ENCODE results near the gene NADK. TPM values are rescaled to one million over a fixed set of nuclear protein-coding genes. Genes with fewer than 3 reads are reported as not detected.

Gene NADK
- total and polyA plus RNA-seq, 4 donors = 53.2 to 144 (median 88.7) TPM

- Histone ChIP-seq H3K9ac (ENCODE audit: insufficient read depth in 1 of 2, low read length in 2 of 2) (no peak overlapping the region), H3K27ac (ENCODE audit: low read depth in 1 of 2, low read length in 1 of 2) (peak overlapping the region; percentile 92 to 93), H3K27me3 (ENCODE audit: control insufficient read depth in 3 of 3, insufficient read depth in 3 of 3, low read length in 2 of 3) (no peaks in the 10 kb centered on the region), H3K4me3 (peak overlapping the region; percentile 97), H3K9me3 (ENCODE audit: control insufficient read depth in 4 of 4, insufficient read depth in 3 of 4, low read length in 3 of 4) (no peaks in the 10 kb centered on the region), H3K36me3 (ENCODE audit: control insufficient read depth in 4 of 4, insufficient read depth in 4 of 4, low read length in 4 of 4) (no peaks in the 10 kb centered on the region), H3K4me1 (ENCODE audit: control insufficient read depth in 5 of 5, insufficient read depth in 5 of 5, low read length in 5 of 5) (peaks cover 12 to 51% (median 26%) of the 10 kb centered on the region in 5 donors)
- TF ChIP-seq, protein P1, sequence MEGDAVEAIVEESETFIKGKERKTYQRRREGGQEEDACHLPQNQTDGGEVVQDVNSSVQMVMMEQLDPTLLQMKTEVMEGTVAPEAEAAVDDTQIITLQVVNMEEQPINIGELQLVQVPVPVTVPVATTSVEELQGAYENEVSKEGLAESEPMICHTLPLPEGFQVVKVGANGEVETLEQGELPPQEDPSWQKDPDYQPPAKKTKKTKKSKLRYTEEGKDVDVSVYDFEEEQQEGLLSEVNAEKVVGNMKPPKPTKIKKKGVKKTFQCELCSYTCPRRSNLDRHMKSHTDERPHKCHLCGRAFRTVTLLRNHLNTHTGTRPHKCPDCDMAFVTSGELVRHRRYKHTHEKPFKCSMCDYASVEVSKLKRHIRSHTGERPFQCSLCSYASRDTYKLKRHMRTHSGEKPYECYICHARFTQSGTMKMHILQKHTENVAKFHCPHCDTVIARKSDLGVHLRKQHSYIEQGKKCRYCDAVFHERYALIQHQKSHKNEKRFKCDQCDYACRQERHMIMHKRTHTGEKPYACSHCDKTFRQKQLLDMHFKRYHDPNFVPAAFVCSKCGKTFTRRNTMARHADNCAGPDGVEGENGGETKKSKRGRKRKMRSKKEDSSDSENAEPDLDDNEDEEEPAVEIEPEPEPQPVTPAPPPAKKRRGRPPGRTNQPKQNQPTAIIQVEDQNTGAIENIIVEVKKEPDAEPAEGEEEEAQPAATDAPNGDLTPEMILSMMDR (IDR thresholded peaks at IDR 0.05; ENCODE audit: control extremely low read depth, extremely low read depth) = no peak
- ATAC-seq (ENCODE audit: insufficient read depth, low FRiP score) = peak; percentile 61
- WGBS, 2 donors = 1 to 3% methylated on average over 61 to 68 of the region's 68 CpGs
- peak; percentile 36 to 63 (median 46) for DNase-seq
These were observed 521 bp upstream of the NADK start for GRCh38 chr1:1778663-1779319.

- H3K9me3 ChIP-seq (ENCODE audit: control insufficient read depth in 4 of 4, insufficient read depth in 3 of 4, low read length in 3 of 4) = no peaks in the 10 kb centered on the region
- no peak for ATAC-seq (ENCODE audit: insufficient read depth, low FRiP score)
- H3K4me1 ChIP-seq (ENCODE audit: control insufficient read depth in 5 of 5, insufficient read depth in 5 of 5, low read length in 5 of 5) = peaks cover 12 to 42% (median 17%) of the 10 kb centered on the region in 5 donors
- H3K9ac ChIP-seq (ENCODE audit: insufficient read depth in 1 of 2, low read length in 2 of 2) = peak overlapping the region in 1 of 2 donors; percentile 42
- peak overlapping the region; percentile 93 to 95 for H3K27ac ChIP-seq (ENCODE audit: low read depth in 1 of 2, low read length in 1 of 2)
- TF ChIP-seq, protein P1 (IDR thresholded peaks at IDR 0.05; ENCODE audit: control extremely low read depth, extremely low read depth) = no peak
- no peaks in the 10 kb centered on the region for H3K27me3 ChIP-seq (ENCODE audit: control insufficient read depth in 3 of 3, insufficient read depth in 3 of 3, low read length in 2 of 3)
- H3K4me3 ChIP-seq = peak overlapping the region; percentile 97
- no peaks in the 10 kb centered on the region for H3K36me3 ChIP-seq (ENCODE audit: control insufficient read depth in 4 of 4, insufficient read depth in 4 of 4, low read length in 4 of 4)
- no peak for DNase-seq
- WGBS, 2 donors = 2 to 6% methylated on average over 6 of the region's 6 CpGs
These were observed 729 bp downstream of the NADK start for GRCh38 chr1:1777583-1777899.

GRCh38 chr1:1776672-1777582, 1.3 kb downstream of the NADK start:
- H3K4me1 ChIP-seq (ENCODE audit: control insufficient read depth in 5 of 5, insufficient read depth in 5 of 5, low read length in 5 of 5) = peaks cover 11 to 36% (median 15%) of the 10 kb centered on the region in 5 donors
- peak overlapping the region in 1 of 2 donors; percentile 42 for H3K9ac ChIP-seq (ENCODE audit: insufficient read depth in 1 of 2, low read length in 2 of 2)
- peak in 2 of 3 donors; percentile 62 to 78 for DNase-seq
- no peak overlapping the region for H3K4me3 ChIP-seq
- no peaks in the 10 kb centered on the region for H3K9me3 ChIP-seq (ENCODE audit: control insufficient read depth in 4 of 4, insufficient read depth in 3 of 4, low read length in 3 of 4)
- H3K27me3 ChIP-seq (ENCODE audit: control insufficient read depth in 3 of 3, insufficient read depth in 3 of 3, low read length in 2 of 3) = no peaks in the 10 kb centered on the region
- TF ChIP-seq, protein P1 (IDR thresholded peaks at IDR 0.05; ENCODE audit: control extremely low read depth, extremely low read depth) = no peak
- no peak for ATAC-seq (ENCODE audit: insufficient read depth, low FRiP score)
- WGBS, 2 donors = 64 to 69% methylated on average over 9 of the region's 9 CpGs
- peaks cover 0 to 5% (median 2%) of the 10 kb centered on the region in 4 donors for H3K36me3 ChIP-seq (ENCODE audit: control insufficient read depth in 4 of 4, insufficient read depth in 4 of 4, low read length in 4 of 4)
- H3K27ac ChIP-seq (ENCODE audit: low read depth in 1 of 2, low read length in 1 of 2) = peak overlapping the region; percentile 62 to 73
